IPS-20b (cell line): ENCODE measurements around the gene CBS.
"Not testable (repeated sequence)": the region's sequence is repeated elsewhere in the genome, so short reads cannot be mapped to it uniquely, and the experiment has no call there.

ENCODE experiments used
- H3K27ac ChIP-seq: one replicate; pipeline ENCODE4 v1.5.1; 2013; ENCODE audit warnings: low read length
- H3K27me3 ChIP-seq: 2 replicates; pipeline ENCODE4 v1.6.1; 2013; ENCODE audit warnings: mild to moderate bottlenecking, low read length, inconsistent platforms; ENCODE audit not compliant: insufficient read depth
- H3K36me3 ChIP-seq: 2 replicates; pipeline ENCODE4 v1.6.1; 2013; ENCODE audit warnings: low read depth, mild to moderate bottlenecking, inconsistent platforms, low read length, moderate library complexity; ENCODE audit not compliant: insufficient read depth
- H3K4me1 ChIP-seq: 2 replicates; pipeline ENCODE4 v1.6.1; 2013; ENCODE audit warnings: mild to moderate bottlenecking, control low read depth, inconsistent platforms, low read length, moderate library complexity; ENCODE audit not compliant: insufficient read depth
- H3K4me3 ChIP-seq: 2 replicates; pipeline ENCODE4 v1.5.1; 2013; ENCODE audit warnings: mild to moderate bottlenecking, low read length, inconsistent platforms
- H3K9ac ChIP-seq: 2 replicates; pipeline ENCODE4 v1.6.1; 2013; ENCODE audit warnings: low read depth, mild to moderate bottlenecking, inconsistent platforms, low read length, moderate library complexity
- H3K9me3 ChIP-seq: 2 replicates; pipeline ENCODE4 v1.6.1; 2013; ENCODE audit warnings: mild to moderate bottlenecking, low read depth, low read length, inconsistent platforms; ENCODE audit not compliant: insufficient read depth

The CBS gene

GRCh38 chr21:43090947-43091346, 15.3 kb upstream of the CBS start:
- H3K27ac ChIP-seq, result not testable (repeated sequence)

GRCh38 chr21:43089463-43089862, 13.8 kb upstream of the CBS start:
- H3K27ac ChIP-seq, H3K4me1 ChIP-seq, H3K4me3 ChIP-seq, H3K9me3 ChIP-seq, H3K27me3 ChIP-seq, H3K9ac ChIP-seq, H3K36me3 ChIP-seq: not testable (repeated sequence)

More at GRCh38 chr21:43090947-43091346, 15.3 kb upstream of the CBS start:
- H3K27me3 ChIP-seq, H3K4me1 ChIP-seq, H3K9me3 ChIP-seq, H3K9ac ChIP-seq, H3K4me3 ChIP-seq, H3K36me3 ChIP-seq: not testable (repeated sequence)

- not testable (repeated sequence) for H3K36me3 ChIP-seq, H3K9ac ChIP-seq, H3K27ac ChIP-seq, H3K4me3 ChIP-seq, H3K4me1 ChIP-seq, H3K27me3 ChIP-seq, H3K9me3 ChIP-seq
Measured at GRCh38 chr21:43082587-43083300, 7.1 kb upstream of the CBS start.

GRCh38 chr21:43076643-43077042, 1.0 kb upstream of the CBS start:
- H3K9me3 ChIP-seq, H3K9ac ChIP-seq, H3K36me3 ChIP-seq, H3K4me1 ChIP-seq, H3K4me3 ChIP-seq, H3K27ac ChIP-seq, H3K27me3 ChIP-seq: not testable (repeated sequence)

GRCh38 chr21:43076023-43076637, 495 bp upstream of the CBS start:
- not testable (repeated sequence) for H3K27ac ChIP-seq, H3K9ac ChIP-seq, H3K27me3 ChIP-seq, H3K4me3 ChIP-seq, H3K4me1 ChIP-seq, H3K36me3 ChIP-seq, H3K9me3 ChIP-seq

- not testable (repeated sequence) for H3K27me3 ChIP-seq, H3K27ac ChIP-seq, H3K4me3 ChIP-seq, H3K9me3 ChIP-seq, H3K9ac ChIP-seq, H3K36me3 ChIP-seq, H3K4me1 ChIP-seq
Measured at GRCh38 chr21:43074401-43075169, 1.1 kb downstream of the CBS start.

GRCh38 chr21:43072742-43073141, 2.9 kb downstream of the CBS start:
- H3K4me3 ChIP-seq, H3K9me3 ChIP-seq, H3K27me3 ChIP-seq, H3K27ac ChIP-seq, H3K36me3 ChIP-seq, H3K9ac ChIP-seq, H3K4me1 ChIP-seq: not testable (repeated sequence)

GRCh38 chr21:43069682-43070081, 6.0 kb downstream of the CBS start:
- not testable (repeated sequence) for H3K36me3 ChIP-seq

GRCh38 chr21:43068065-43068464, 7.6 kb downstream of the CBS start:
- not testable (repeated sequence) for H3K9ac ChIP-seq, H3K4me1 ChIP-seq, H3K27ac ChIP-seq, H3K4me3 ChIP-seq, H3K36me3 ChIP-seq, H3K27me3 ChIP-seq, H3K9me3 ChIP-seq

More at GRCh38 chr21:43069682-43070081, 6.0 kb downstream of the CBS start:
- H3K27ac ChIP-seq, H3K27me3 ChIP-seq, H3K4me3 ChIP-seq, H3K4me1 ChIP-seq, H3K9me3 ChIP-seq, H3K9ac ChIP-seq: not testable (repeated sequence)

- H3K27ac ChIP-seq, H3K27me3 ChIP-seq, H3K4me3 ChIP-seq, H3K9ac ChIP-seq, H3K36me3 ChIP-seq, H3K9me3 ChIP-seq, H3K4me1 ChIP-seq: not testable (repeated sequence)
Measured at GRCh38 chr21:43066690-43067089, 8.9 kb downstream of the CBS start.

- not testable (repeated sequence) for H3K27me3 ChIP-seq, H3K9me3 ChIP-seq, H3K27ac ChIP-seq, H3K9ac ChIP-seq, H3K4me1 ChIP-seq, H3K36me3 ChIP-seq, H3K4me3 ChIP-seq
Measured at GRCh38 chr21:43065991-43066390, 9.6 kb downstream of the CBS start.

- not testable (repeated sequence) for H3K27ac ChIP-seq, H3K4me3 ChIP-seq, H3K36me3 ChIP-seq, H3K27me3 ChIP-seq, H3K9ac ChIP-seq, H3K4me1 ChIP-seq, H3K9me3 ChIP-seq
Measured at GRCh38 chr21:43064265-43064917, 11.2 kb downstream of the CBS start.
